ENCODE data around the gene NSD1. TPM values are rescaled to one million over a fixed set of nuclear protein-coding genes. Genes with fewer than 3 reads are reported as not detected.

The NSD1 gene
- total RNA-seq, 2 experiments from 2014 or later, result 91.8 to 98.4 TPM

DNA sequence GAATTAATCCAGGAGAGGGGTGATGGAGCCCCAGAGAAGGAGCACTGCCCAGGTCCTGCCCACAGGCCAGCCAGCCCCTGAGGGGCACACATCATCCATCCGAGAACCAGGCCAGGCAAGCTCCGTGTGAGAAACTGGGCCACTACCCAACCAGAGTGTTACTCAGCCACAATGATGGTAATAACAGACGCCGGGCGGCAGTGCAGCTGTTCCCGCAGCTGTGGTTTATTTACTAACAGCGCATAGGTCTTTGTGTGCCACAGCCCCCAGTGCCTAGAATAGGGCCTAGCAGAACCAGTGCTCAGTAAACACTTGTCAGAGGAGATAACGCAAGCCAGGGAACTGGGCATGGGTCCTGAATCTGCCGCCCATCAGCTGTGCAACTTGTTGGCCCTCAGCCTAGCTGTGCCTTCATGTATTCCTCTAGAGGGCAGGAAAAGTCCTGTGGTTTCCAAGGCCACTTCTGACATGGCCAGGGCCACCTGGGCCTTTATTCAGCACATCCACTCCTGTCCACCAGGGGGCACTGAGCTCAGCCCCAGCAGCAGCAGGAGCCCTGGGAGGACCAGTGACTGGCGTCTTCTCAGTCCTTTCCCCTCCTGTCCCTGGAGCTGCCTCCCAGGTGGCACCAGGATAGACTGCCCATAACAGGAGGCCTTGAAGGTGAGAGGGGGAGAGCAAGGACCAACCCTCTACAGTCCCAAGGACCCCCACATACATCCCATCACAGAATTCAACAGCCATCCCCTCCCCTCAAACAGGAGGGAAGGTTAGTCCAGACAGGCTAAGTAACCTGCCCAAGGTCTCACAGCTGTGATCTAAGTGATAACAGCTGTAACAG lies 176.0 kb downstream of the NSD1 start:
- Mint-ChIP-seq H3K27me3 (ENCODE audit: low read depth) (no peaks in the 10 kb centered on the region), H3K27ac (peak overlapping the region; percentile 75), H3K4me1 (ENCODE audit: low read depth) (peaks cover 73% of the 10 kb centered on the region), H3K4me3 (peak overlapping the region; percentile 95), H3K9me3 (ENCODE audit: insufficient read depth) (no peaks in the 10 kb centered on the region), H3K36me3 (ENCODE audit: low read depth) (peaks cover 55% of the 10 kb centered on the region)
- ChIA-PET POLR2A (interaction anchor here (1.0 to 2.3 kb wide), 4 partner anchors 10 to 146 kb away, joined by 3 to 7 read pairs (median 4); no protein-coding TSS in a partner anchor), CTCF (interaction anchor here (0.6 to 4.6 kb wide), 43 partner anchors 8 to 649 kb away, joined by 3 to 58 read pairs (median 5); partner anchors contain the start of genes GRK6 and LMAN2)
- ATAC-seq, result peak; percentile 17
- DNase-seq, result peak; percentile 81

DNA sequence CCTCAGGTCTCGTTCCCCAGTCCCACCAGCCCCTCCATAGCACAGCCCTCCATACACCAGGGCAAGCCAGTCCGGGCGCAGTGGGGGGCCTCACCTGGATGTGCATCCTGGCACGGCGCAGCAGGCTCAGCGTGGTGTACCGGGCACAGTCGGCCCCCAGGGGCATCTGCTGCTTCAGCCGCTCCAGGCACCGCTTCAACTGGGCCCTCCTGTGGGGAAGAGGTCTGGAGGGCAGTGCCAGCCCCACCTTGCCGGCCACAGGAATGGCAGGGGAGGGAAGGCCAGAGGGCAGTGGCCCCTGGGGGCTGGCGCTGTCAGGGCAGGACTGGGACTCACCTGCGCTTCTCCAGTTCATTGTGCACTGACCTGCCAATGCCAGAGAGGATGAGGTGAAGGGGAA lies 176.8 kb downstream of the NSD1 start:
- peak overlapping the region; percentile 95 for H3K4me3 Mint-ChIP-seq
- ChIA-PET POLR2A (interaction anchor here (1.0 to 2.3 kb wide), 2 partner anchors 54 to 145 kb away, joined by 3 to 7 read pairs; no protein-coding TSS in a partner anchor), CTCF (interaction anchor here (0.6 to 4.6 kb wide), 40 partner anchors 9 to 650 kb away, joined by 3 to 58 read pairs (median 5); partner anchors contain the start of genes GRK6 and LMAN2)
- peaks cover 47% of the 10 kb centered on the region for H3K36me3 Mint-ChIP-seq (ENCODE audit: low read depth)
- H3K9me3 Mint-ChIP-seq (ENCODE audit: insufficient read depth), result no peaks in the 10 kb centered on the region
- H3K27ac Mint-ChIP-seq, result peak overlapping the region; percentile 92
- peaks cover 66% of the 10 kb centered on the region for H3K4me1 Mint-ChIP-seq (ENCODE audit: low read depth)
- ATAC-seq (no peak), DNase-seq (no peak)
- H3K27me3 Mint-ChIP-seq (ENCODE audit: low read depth), result no peaks in the 10 kb centered on the region

DNA sequence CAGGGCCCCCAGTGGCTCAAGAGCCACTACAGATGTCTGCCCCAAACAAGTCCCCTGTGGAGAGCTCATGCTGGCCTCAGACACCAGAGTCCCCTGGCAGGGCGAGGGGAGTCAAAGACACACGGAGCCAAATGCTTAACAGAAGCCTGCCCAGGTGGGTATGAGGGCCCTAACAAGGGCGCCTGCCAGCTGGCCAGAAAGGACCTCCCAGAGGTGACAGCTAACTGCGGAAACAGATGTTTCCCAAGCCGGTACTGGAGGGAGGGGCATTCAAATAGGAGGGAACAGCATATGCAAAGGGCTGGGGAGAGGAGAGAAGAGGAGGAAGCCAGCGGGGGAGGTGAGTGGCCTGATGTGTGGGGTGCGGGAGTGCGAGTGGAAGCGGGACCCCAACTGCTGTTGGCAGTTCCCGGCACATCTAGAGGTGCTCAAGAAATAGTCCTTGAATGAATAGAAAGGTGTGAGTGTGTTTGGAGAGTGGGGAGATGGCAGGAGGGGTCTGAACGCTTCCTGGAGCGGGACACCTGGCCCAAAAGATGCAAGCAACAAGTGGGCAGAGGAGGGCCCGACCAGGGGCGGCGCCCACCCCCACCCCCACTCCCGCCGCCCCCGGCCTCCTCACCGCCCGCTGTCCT lies 177.3 kb downstream of the NSD1 start:
- H3K27ac Mint-ChIP-seq, result peak overlapping the region; percentile 92
- H3K9me3 Mint-ChIP-seq (ENCODE audit: insufficient read depth), result no peaks in the 10 kb centered on the region
- peak overlapping the region; percentile 95 for H3K4me3 Mint-ChIP-seq
- POLR2A ChIA-PET, result interaction anchor here (2.3 kb wide), 2 partner anchors 41 to 145 kb away, joined by 7 to 13 read pairs; partner anchors contain the start of gene LMAN2
- ATAC-seq, result no peak
- no peaks in the 10 kb centered on the region for H3K27me3 Mint-ChIP-seq (ENCODE audit: low read depth)
- DNase-seq, result peak; percentile 61
- H3K4me1 Mint-ChIP-seq (ENCODE audit: low read depth), result peaks cover 62% of the 10 kb centered on the region
- CTCF ChIA-PET, result interaction anchor here (1.0 to 4.6 kb wide), 27 partner anchors 8 to 650 kb away, joined by 3 to 58 read pairs (median 9); partner anchors contain the start of genes GRK6 and LMAN2
- peaks cover 41% of the 10 kb centered on the region for H3K36me3 Mint-ChIP-seq (ENCODE audit: low read depth)

DNA sequence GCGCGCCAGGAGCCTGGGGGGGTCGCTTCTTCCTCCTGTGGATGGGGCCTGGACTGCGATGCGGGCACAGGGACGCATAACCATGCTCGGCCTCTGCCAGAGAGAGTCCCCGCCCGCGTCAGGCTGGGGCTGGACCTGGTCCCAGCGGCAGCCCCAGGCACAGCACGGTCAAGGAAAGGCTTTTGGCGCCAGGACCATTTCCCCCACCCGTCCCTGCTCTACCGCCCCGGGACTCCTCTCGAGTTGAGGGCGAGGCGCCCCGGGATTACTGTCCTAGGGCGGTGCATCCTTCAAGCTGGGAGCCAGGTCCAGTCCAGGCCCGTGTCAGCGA lies 177.8 kb downstream of the NSD1 start:
- ATAC-seq (no peak), DNase-seq (no peak)
- H3K9me3 Mint-ChIP-seq (ENCODE audit: insufficient read depth), result no peaks in the 10 kb centered on the region
- peaks cover 61% of the 10 kb centered on the region for H3K4me1 Mint-ChIP-seq (ENCODE audit: low read depth)
- CTCF ChIA-PET, result interaction anchor here (2.6 to 4.6 kb wide), 5 partner anchors 15 to 198 kb away, joined by 13 to 58 read pairs (median 21); no protein-coding TSS in a partner anchor
- peaks cover 40% of the 10 kb centered on the region for H3K36me3 Mint-ChIP-seq (ENCODE audit: low read depth)
- H3K4me3 Mint-ChIP-seq, result peak overlapping the region; percentile 95
- peak overlapping the region; percentile 93 for H3K27ac Mint-ChIP-seq
- no peaks in the 10 kb centered on the region for H3K27me3 Mint-ChIP-seq (ENCODE audit: low read depth)
- POLR2A ChIA-PET, result interaction anchor here (1.1 to 2.3 kb wide), 5 partner anchors 8 to 197 kb away, joined by 4 to 13 read pairs (median 7); partner anchors contain the start of genes LMAN2, PRELID1 and RAB24

- Mint-ChIP-seq H3K4me3 (peak within 1 kb of the TSS; percentile 95), H3K27me3 (ENCODE audit: low read depth) (no peaks in the 10 kb centered on the region), H3K9me3 (ENCODE audit: insufficient read depth) (no peaks in the 10 kb centered on the region), H3K36me3 (ENCODE audit: low read depth) (peaks cover 33% of the 10 kb centered on the region), H3K4me1 (ENCODE audit: low read depth) (peaks cover 55% of the 10 kb centered on the region), H3K27ac (peak within 1 kb of the TSS; percentile 93)
- DNase-seq (peak; percentile 99), ATAC-seq (peak; percentile 87)
- POLR2A ChIA-PET, result interaction anchor here (0.8 to 2.3 kb wide), 16 partner anchors 9 to 788 kb away, joined by 3 to 13 read pairs (median 5); partner anchors contain the start of genes GRK6, LMAN2, PRELID1 and RAB24
- CTCF ChIA-PET, result interaction anchor here (0.6 to 3.0 kb wide), 20 partner anchors 8 to 198 kb away, joined by 3 to 21 read pairs (median 5); partner anchors contain the start of genes LMAN2, PRELID1 and RAB24
Measured at GRCh38 chr5:177311723-177312648, 178.4 kb downstream of the NSD1 start, which contains the start of gene MXD3. Gene MXD3 (minus strand): TSS chr5:177311898. CDS start chr5:177311830, 68 bp downstream.

- Mint-ChIP-seq H3K27me3 (ENCODE audit: low read depth) (no peaks in the 10 kb centered on the region), H3K4me3 (peak overlapping the region; percentile 95), H3K27ac (peak overlapping the region; percentile 93), H3K9me3 (ENCODE audit: insufficient read depth) (no peaks in the 10 kb centered on the region), H3K4me1 (ENCODE audit: low read depth) (peaks cover 59% of the 10 kb centered on the region), H3K36me3 (ENCODE audit: low read depth) (peaks cover 34% of the 10 kb centered on the region)
- ChIA-PET POLR2A (interaction anchor here (0.7 to 2.3 kb wide), 19 partner anchors 10 to 787 kb away, joined by 3 to 13 read pairs (median 4); partner anchors contain the start of genes GRK6, LMAN2, PRELID1 and RAB24), CTCF (interaction anchor here (0.6 to 3.0 kb wide), 23 partner anchors 9 to 199 kb away, joined by 3 to 21 read pairs (median 5); partner anchors contain the start of genes LMAN2, PRELID1 and RAB24)
- ATAC-seq (peak; percentile 34), DNase-seq (peak; percentile 81)
Measured at GRCh38 chr5:177312649-177313181, 179.1 kb downstream of the NSD1 start.

DNA sequence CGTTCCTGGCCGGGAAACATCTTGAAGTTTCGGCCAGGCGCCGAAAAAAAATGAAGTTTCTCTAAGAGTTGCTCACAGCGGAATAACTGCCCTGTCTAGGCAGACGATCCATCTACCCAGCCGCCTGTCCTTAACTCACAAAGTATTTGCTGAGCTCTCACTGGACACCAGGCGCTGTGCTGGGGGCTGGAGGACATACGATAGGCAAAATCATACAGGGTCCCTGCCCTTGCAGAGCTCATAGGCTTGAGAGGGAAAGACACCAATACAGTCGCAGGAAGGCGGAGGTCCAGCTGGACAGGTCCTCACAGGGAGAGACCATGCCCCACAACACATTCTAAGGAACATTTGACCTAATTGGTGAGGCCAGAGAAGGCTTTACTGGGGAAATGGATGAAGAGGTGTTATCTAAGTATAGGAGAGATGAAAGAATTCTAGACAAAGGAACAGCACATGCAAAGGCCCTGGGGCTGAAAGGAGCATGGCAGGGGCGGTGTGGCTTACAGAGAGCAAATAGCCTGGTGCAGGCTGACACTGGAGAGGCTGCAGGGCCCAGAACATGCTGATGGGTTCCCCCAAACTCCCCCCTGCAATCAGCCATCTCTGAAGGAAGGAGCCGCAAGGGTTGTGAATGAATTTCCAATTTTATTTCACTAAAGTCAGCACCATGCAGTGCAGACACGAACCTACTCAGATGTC lies 180.1 kb downstream of the NSD1 start:
- Mint-ChIP-seq H3K27ac (peak overlapping the region; percentile 25), H3K36me3 (ENCODE audit: low read depth) (peaks cover 32% of the 10 kb centered on the region), H3K9me3 (ENCODE audit: insufficient read depth) (no peaks in the 10 kb centered on the region), H3K4me1 (ENCODE audit: low read depth) (peaks cover 60% of the 10 kb centered on the region), H3K4me3 (peak overlapping the region; percentile 95), H3K27me3 (ENCODE audit: low read depth) (no peaks in the 10 kb centered on the region)
- ChIA-PET CTCF (interaction anchor here (0.9 to 3.0 kb wide), 17 partner anchors 10 to 200 kb away, joined by 3 to 21 read pairs (median 6); partner anchors contain the start of genes LMAN2, PRELID1 and RAB24), POLR2A (interaction anchor here (0.7 to 2.3 kb wide), 10 partner anchors 11 to 164 kb away, joined by 3 to 13 read pairs (median 6); partner anchors contain the start of genes GRK6, LMAN2, PRELID1 and RAB24)
- no peak for ATAC-seq
- no peak for DNase-seq

DNA sequence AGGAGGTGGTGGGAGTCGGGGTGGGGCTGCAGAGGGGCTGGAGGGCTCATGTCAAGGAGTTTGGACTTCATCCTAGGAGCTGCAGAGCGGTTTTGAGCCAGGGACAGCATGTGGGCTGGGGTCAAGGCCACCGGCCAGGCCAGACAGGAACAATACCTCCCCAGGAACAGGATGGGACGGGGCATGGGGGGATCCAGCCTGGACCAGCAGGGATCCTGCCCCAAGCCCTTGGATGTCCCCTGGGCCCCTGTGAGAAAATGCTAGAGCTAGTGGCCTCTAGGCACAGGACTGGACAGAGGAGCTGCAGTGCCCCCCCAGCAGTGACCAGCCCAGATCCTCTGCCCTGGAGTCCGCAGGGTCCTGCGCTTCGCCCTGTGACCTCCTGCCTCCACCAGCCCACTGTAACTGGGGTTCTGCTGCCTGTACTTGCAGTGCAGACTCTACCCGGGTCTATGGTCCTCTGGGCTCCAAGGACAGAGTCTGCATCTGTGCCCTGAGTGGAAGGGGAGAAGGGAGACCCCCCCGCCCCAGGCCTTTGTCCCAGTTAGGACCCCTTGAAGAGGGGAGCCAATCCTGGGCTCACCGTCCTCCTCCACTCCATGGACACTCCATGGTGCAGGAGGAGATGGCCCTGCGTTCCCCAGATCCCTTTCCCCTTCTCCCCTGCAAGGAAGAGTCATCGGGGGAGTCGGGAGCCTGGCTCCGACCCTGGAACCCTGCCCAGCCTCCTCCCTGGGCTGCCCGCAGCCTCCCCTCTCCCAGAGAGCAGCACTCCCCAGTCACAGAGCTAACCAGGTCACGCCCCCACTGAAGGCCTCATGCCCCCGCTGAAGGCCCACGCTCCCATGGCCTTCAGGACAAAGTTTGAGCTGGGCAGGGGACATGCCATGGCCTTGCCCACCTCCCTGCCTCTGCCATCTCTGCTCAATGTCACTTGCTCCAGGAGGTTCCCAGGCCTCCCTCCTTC lies 181.1 kb downstream of the NSD1 start:
- H3K4me1 Mint-ChIP-seq (ENCODE audit: low read depth), result peaks cover 52% of the 10 kb centered on the region
- H3K27ac Mint-ChIP-seq, result peak overlapping the region; percentile 25
- POLR2A ChIA-PET, result interaction anchor here (1.2 to 1.9 kb wide), 2 partner anchors 37 kb away, joined by 6 read pairs; partner anchors contain the start of gene LMAN2

GRCh38 chr5:177315411-177315810 lies 181.8 kb downstream of the NSD1 start:
- ChIA-PET POLR2A (interaction anchor here (1.9 kb wide), 1 partner anchor 36 kb away, joined by 6 read pairs; the partner anchor contains the start of gene LMAN2), CTCF (interaction anchor here (1.1 to 4.2 kb wide), 10 partner anchors 13 to 202 kb away, joined by 3 to 41 read pairs (median 5); no protein-coding TSS in a partner anchor)
- no peak overlapping the region for H3K4me3 Mint-ChIP-seq
- H3K9me3 Mint-ChIP-seq (ENCODE audit: insufficient read depth), result no peaks in the 10 kb centered on the region
- peaks cover 26% of the 10 kb centered on the region for H3K36me3 Mint-ChIP-seq (ENCODE audit: low read depth)
- ATAC-seq, result no peak
- H3K27me3 Mint-ChIP-seq (ENCODE audit: low read depth), result no peaks in the 10 kb centered on the region
- H3K4me1 Mint-ChIP-seq (ENCODE audit: low read depth), result peaks cover 52% of the 10 kb centered on the region
- no peak overlapping the region for H3K27ac Mint-ChIP-seq
- no peak for DNase-seq

More for the DNA sequence above, 181.1 kb downstream of the NSD1 start:
- Mint-ChIP-seq H3K4me3 (no peak overlapping the region), H3K36me3 (ENCODE audit: low read depth) (peaks cover 28% of the 10 kb centered on the region), H3K9me3 (ENCODE audit: insufficient read depth) (no peaks in the 10 kb centered on the region), H3K27me3 (ENCODE audit: low read depth) (no peaks in the 10 kb centered on the region)
- ATAC-seq (no peak), DNase-seq (no peak)
- CTCF ChIA-PET, result interaction anchor here (1.1 to 1.4 kb wide), 3 partner anchors 32 to 187 kb away, joined by 3 to 5 read pairs (median 3); no protein-coding TSS in a partner anchor
